CD4-positive, CD25-positive, alpha-beta regulatory T cell (primary cell): ENCODE measurements around the gene APCDD1L. TPM values are rescaled to one million over a fixed set of nuclear protein-coding genes. Genes with fewer than 3 reads are reported as not detected.
"Not testable (repeated sequence)": the region's sequence is repeated elsewhere in the genome, so short reads cannot be mapped to it uniquely, and the experiment has no call there.

Experiments used
- ATAC-seq, 2 donors: fragments of 150-1000 bp; cut with Tn5 transposase; one replicate each; pipeline ENCODE4 v1.10.0; 2021; ENCODE audit warnings: low read depth in 2 of 2, moderate number of reproducible peaks in 2 of 2, moderate library complexity in 1 of 2
- DNase-seq, 3 donors: peaks; one replicate each; pipeline versions ENCODE4 v3.0.0 to v3.0.0-alpha.2; 2012 to 2022; ENCODE audit warnings: mixed read lengths in 1 of 3
- H3K27ac ChIP-seq: one replicate; pipeline ENCODE4 v1.7.0; 2013; ENCODE audit warnings: mild to moderate bottlenecking, low read length; ENCODE audit not compliant: insufficient read depth, poor library complexity, severe bottlenecking
- H3K27me3 ChIP-seq: one replicate; pipeline ENCODE4 v1.7.0; 2013; ENCODE audit warnings: low read length; ENCODE audit not compliant: control insufficient read depth, insufficient read depth
- H3K36me3 ChIP-seq: one replicate; pipeline ENCODE4 v1.7.0; 2013; ENCODE audit warnings: mild to moderate bottlenecking, low read length, moderate library complexity; ENCODE audit not compliant: control insufficient read depth, insufficient read depth
- H3K4me1 ChIP-seq: 2 replicates; pipeline ENCODE4 v1.7.0; 2013; ENCODE audit warnings: mild to moderate bottlenecking, low read length; ENCODE audit not compliant: insufficient read depth, control insufficient read depth, poor library complexity, severe bottlenecking
- H3K4me3 ChIP-seq: one replicate; pipeline ENCODE4 v1.7.0; 2013; ENCODE audit warnings: low read depth, mild to moderate bottlenecking, low read length, moderate library complexity
- H3K9me3 ChIP-seq, 2 experiments: 1 replicate in 1 of 2; 2 replicates in 1 of 2; pipeline ENCODE4 v1.7.0; 2013; ENCODE audit warnings: low read length in 2 of 2, mild to moderate bottlenecking in 1 of 2, moderate library complexity in 1 of 2; ENCODE audit not compliant: control insufficient read depth in 2 of 2
- H3K27ac Mint-ChIP-seq, 3 donors: one replicate each; pipeline ENCODE4 v1.8.0; 2020 to 2022; ENCODE audit warnings: mild to moderate bottlenecking in 3 of 3, mixed read lengths in 3 of 3, moderate library complexity in 2 of 3
- H3K27me3 Mint-ChIP-seq: one replicate; pipeline ENCODE4 v1.8.0; 2022; ENCODE audit warnings: mild to moderate bottlenecking, mixed read lengths
- H3K36me3 Mint-ChIP-seq: one replicate; pipeline ENCODE4 v1.8.0; 2020; ENCODE audit warnings: mixed read lengths
- H3K4me1 Mint-ChIP-seq, 4 donors: one replicate each; pipeline ENCODE4 v1.8.0; 2020 to 2022; ENCODE audit warnings: mixed read lengths in 4 of 4, mild to moderate bottlenecking in 1 of 4
- H3K4me3 Mint-ChIP-seq, 4 donors: one replicate each; pipeline ENCODE4 v1.8.0; 2020 to 2022; ENCODE audit warnings: mild to moderate bottlenecking in 4 of 4, mixed read lengths in 4 of 4, moderate library complexity in 3 of 4
- H3K9me3 Mint-ChIP-seq, 7 donors: one replicate each; pipeline ENCODE4 v1.8.0; 2020 to 2022; ENCODE audit warnings: mixed read lengths in 7 of 7, mild to moderate bottlenecking in 3 of 7, moderate library complexity in 2 of 7
- polyA plus RNA-seq, 4 donors: library from polyadenylated mRNA; unstranded; fragments of 300-500 nt; fragmentation: Illumina TruSeq; gene quantifications; one replicate each; pipeline ENCODE4 v1.2.3, GENCODE V29; 2021
- total RNA-seq: library from RNA; stranded (reverse); gene quantifications from one replicate; pipeline ENCODE4 v1.2.3, GENCODE V29; 2022

APCDD1L gene
- total and polyA plus RNA-seq, 5 donors from 2014 or later, result 0.62 TPM; not detected in 4

DNA sequence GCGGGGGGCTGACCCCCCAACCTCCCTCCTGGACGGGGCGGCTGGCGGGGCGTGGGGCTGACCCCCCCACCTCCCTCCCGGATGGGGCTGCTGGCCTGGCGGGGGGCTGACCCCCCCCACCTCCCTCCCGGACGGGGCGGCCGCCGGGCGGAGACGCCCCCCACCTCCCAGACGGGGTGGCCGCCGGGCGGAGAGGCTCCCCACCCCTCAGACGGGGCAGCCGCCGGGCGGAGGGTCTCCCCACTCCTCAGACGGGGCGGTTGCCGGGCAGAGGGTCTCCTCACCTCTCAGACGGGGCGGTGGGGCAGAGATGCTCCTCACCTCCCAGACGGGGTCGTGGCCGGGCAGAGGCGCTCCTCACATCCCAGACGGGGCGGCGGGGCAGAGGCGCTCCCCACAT, 101.0 kb downstream of the APCDD1L start:
- peaks cover 24% of the 10 kb centered on the region for H3K4me1 ChIP-seq
- DNase-seq, H3K4me3 ChIP-seq, H3K27me3 Mint-ChIP-seq, H3K4me3 Mint-ChIP-seq, H3K9me3 ChIP-seq, H3K27ac ChIP-seq, H3K27ac Mint-ChIP-seq, H3K9me3 Mint-ChIP-seq, H3K27me3 ChIP-seq, ATAC-seq, H3K36me3 ChIP-seq: not testable (repeated sequence)
- peaks cover 16% of the 10 kb centered on the region for H3K36me3 Mint-ChIP-seq
- H3K4me1 Mint-ChIP-seq, result peaks cover 26 to 51% (median 40%) of the 10 kb centered on the region in 4 donors

Other genes starting within 250 kb of the APCDD1L start
- gene RAB22A, start 205.7 kb downstream of the APCDD1L start, total RNA-seq, result 21.9 TPM
- gene RAB22A, start 205.7 kb downstream of the APCDD1L start, polyA plus RNA-seq, result 10 to 100 TPM; 11.3 to 13.2 (median 12.5) TPM
- gene VAPB, start 126.2 kb downstream of the APCDD1L start, total RNA-seq, result 25.7 TPM
- 10 to 100 TPM; 18.9 to 25.2 (median 21.0) TPM for gene VAPB, start 126.2 kb downstream of the APCDD1L start, polyA plus RNA-seq
- 190 TPM for gene STX16, start 135.9 kb upstream of the APCDD1L start, total RNA-seq
- gene STX16, start 135.9 kb upstream of the APCDD1L start, polyA plus RNA-seq, result 10 to 100 TPM; 22.8 to 27.5 (median 26.1) TPM
- gene NPEPL1, start 177.4 kb upstream of the APCDD1L start, total RNA-seq, result 62.2 TPM
- 10 to 100 TPM in 1 of 4 donors, 1 to 10 TPM in 3; 7.7 to 10.7 (median 8.0) TPM for gene NPEPL1, start 177.4 kb upstream of the APCDD1L start, polyA plus RNA-seq